Mesendoderm (in vitro differentiated cells): ENCODE results near the gene SNRNP40.

Source experiments
- DNase-seq: peaks from one replicate; pipeline ENCODE4 v3.0.0; 2013
- H2AK5ac ChIP-seq: 2 replicates; pipeline ENCODE4 v1.6.1; 2013; ENCODE audit warnings: low read length, inconsistent platforms
- H2BK120ac ChIP-seq: 2 replicates; pipeline ENCODE4 v1.6.1; 2013; ENCODE audit warnings: low read depth, mild to moderate bottlenecking, low read length, moderate library complexity, mixed read lengths
- H2BK15ac ChIP-seq: replicated peaks from 2 replicates; pipeline ENCODE4 v1.6.1; 2013; ENCODE audit warnings: low read depth, mild to moderate bottlenecking, moderate library complexity
- H2BK5ac ChIP-seq: 2 replicates; pipeline ENCODE4 v1.6.1; 2013; ENCODE audit warnings: low read length, inconsistent platforms
- H3K18ac ChIP-seq: 2 replicates; pipeline ENCODE4 v1.6.1; 2013; ENCODE audit warnings: mild to moderate bottlenecking, low read length, mixed read lengths
- H3K23ac ChIP-seq: one replicate; pipeline ENCODE4 v1.6.1; 2013; ENCODE audit warnings: low read length
- H3K27ac ChIP-seq: 2 replicates; pipeline ENCODE4 v1.5.1; 2013; ENCODE audit warnings: low read depth, mild to moderate bottlenecking, inconsistent platforms, low read length, moderate library complexity
- H3K27me3 ChIP-seq: 2 replicates; pipeline ENCODE4 v1.6.1; 2013; ENCODE audit warnings: low read length, control low read depth, mild to moderate bottlenecking, inconsistent platforms; ENCODE audit not compliant: insufficient read depth, poor library complexity
- H3K36me3 ChIP-seq: 2 replicates; pipeline ENCODE4 v1.6.1; 2013; ENCODE audit warnings: low read length, inconsistent platforms; ENCODE audit not compliant: control insufficient read depth, insufficient read depth
- H3K4ac ChIP-seq: one replicate; pipeline ENCODE4 v1.6.1; 2013; ENCODE audit warnings: low read depth, mild to moderate bottlenecking, low read length, moderate library complexity
- H3K4me1 ChIP-seq: 2 replicates; pipeline ENCODE4 v1.6.1; 2013; ENCODE audit warnings: low read depth, low read length, inconsistent platforms; ENCODE audit not compliant: control insufficient read depth
- H3K4me2 ChIP-seq: 2 replicates; pipeline ENCODE4 v1.6.1; 2013; ENCODE audit warnings: low read length
- H3K4me3 ChIP-seq: 2 replicates; pipeline ENCODE4 v1.5.1; 2013; ENCODE audit warnings: mild to moderate bottlenecking, low read length
- H3K56ac ChIP-seq: one replicate; pipeline ENCODE4 v1.6.1; 2013; ENCODE audit warnings: low read length
- H3K79me1 ChIP-seq: 2 replicates; pipeline ENCODE4 v1.6.1; 2013; ENCODE audit warnings: low read length, inconsistent platforms
- H3K79me2 ChIP-seq: 2 replicates; pipeline ENCODE4 v1.6.1; 2013; ENCODE audit warnings: mild to moderate bottlenecking, low read length; ENCODE audit not compliant: control insufficient read depth, insufficient read depth
- H3K9ac ChIP-seq: 2 replicates; pipeline ENCODE4 v1.6.1; 2013; ENCODE audit warnings: low read length, inconsistent platforms
- H4K5ac ChIP-seq: one replicate; pipeline ENCODE4 v1.6.1; 2013; ENCODE audit warnings: low read length
- H4K8ac ChIP-seq: one replicate; pipeline ENCODE4 v1.6.1; 2013; ENCODE audit warnings: low read depth, mild to moderate bottlenecking, control low read depth, low read length, moderate library complexity
- WGBS: extraction: QIAGEN DNeasy Blood & Tissue Kit; methylation state at CpG from one replicate; pipeline ENCODE4 v1.1.7; 2013; ENCODE audit warnings: low lambda C conversion rate, missing lambda C conversion rate; ENCODE audit not compliant: insufficient coverage; ENCODE audit errors: extremely low coverage; 5-methylcytosine and 5-hydroxymethylcytosine counted together

Gene SNRNP40

GRCh38 chr1:31327381-31327780 is 30.8 kb upstream of the SNRNP40 start:
- Histone ChIP-seq H3K36me3 (no peaks in the 10 kb centered on the region), H2AK5ac (no peak overlapping the region), H3K27ac (no peak overlapping the region), H2BK120ac (no peak overlapping the region), H3K18ac (no peak overlapping the region), H3K4me2 (no peak overlapping the region), H2BK5ac (no peak overlapping the region), H3K4me3 (no peak overlapping the region), H3K23ac (no peak overlapping the region), H3K79me2 (no peaks in the 10 kb centered on the region), H3K4ac (no peak overlapping the region), H3K56ac (no peak overlapping the region), H3K9ac (no peak overlapping the region), H4K5ac (no peak overlapping the region), H3K4me1 (no peaks in the 10 kb centered on the region), H3K79me1 (no peaks in the 10 kb centered on the region), H3K27me3 (no peaks in the 10 kb centered on the region), H2BK15ac (no peak overlapping the region), H4K8ac (no peak overlapping the region)
- no CpG with 5 or more reads among the region's 3 CpGs for WGBS
- DNase-seq: no peak

DNA sequence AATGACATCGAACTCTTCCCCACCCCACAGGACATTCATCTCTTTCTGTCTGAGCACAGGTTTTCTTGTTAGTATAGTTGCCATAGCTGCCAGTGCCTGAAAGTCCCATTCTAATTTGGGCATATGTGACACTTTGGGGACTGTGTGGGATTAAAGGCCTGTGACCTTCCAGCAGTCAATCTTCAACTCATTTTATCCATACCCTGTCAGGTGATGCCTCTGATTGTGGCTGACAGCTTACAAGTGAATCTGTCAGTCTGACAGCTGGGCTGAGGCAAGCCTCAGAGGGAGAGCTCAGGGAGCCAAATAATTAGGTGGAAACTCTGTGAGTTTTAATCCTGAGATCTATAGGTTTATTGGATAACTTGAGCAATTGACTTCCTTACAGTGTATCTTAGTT is 29.9 kb upstream of the SNRNP40 start:
- Histone ChIP-seq H2BK5ac (no peak overlapping the region), H3K79me2 (no peaks in the 10 kb centered on the region), H3K56ac (no peak overlapping the region), H4K8ac (no peak overlapping the region), H3K4me2 (no peak overlapping the region), H3K27me3 (no peaks in the 10 kb centered on the region), H3K4me3 (no peak overlapping the region), H3K36me3 (no peaks in the 10 kb centered on the region), H3K9ac (no peak overlapping the region), H3K27ac (no peak overlapping the region), H2BK120ac (no peak overlapping the region), H3K79me1 (no peaks in the 10 kb centered on the region), H3K18ac (no peak overlapping the region), H3K23ac (no peak overlapping the region), H3K4ac (no peak overlapping the region), H4K5ac (no peak overlapping the region), H3K4me1 (no peaks in the 10 kb centered on the region), H2AK5ac (no peak overlapping the region), H2BK15ac (no peak overlapping the region)
- WGBS: no CpG with 5 or more reads among the region's 1 CpG
- DNase-seq: no peak

GRCh38 chr1:31324992-31325391 is 28.4 kb upstream of the SNRNP40 start:
- Histone ChIP-seq H3K36me3 (no peaks in the 10 kb centered on the region), H3K27me3 (no peaks in the 10 kb centered on the region), H4K5ac (no peak overlapping the region), H3K4me2 (no peak overlapping the region), H3K27ac (no peak overlapping the region), H3K56ac (no peak overlapping the region), H3K23ac (no peak overlapping the region), H3K4me1 (no peaks in the 10 kb centered on the region), H3K4me3 (no peak overlapping the region), H2BK15ac (no peak overlapping the region), H2AK5ac (no peak overlapping the region), H3K9ac (no peak overlapping the region), H3K79me2 (no peaks in the 10 kb centered on the region), H3K4ac (no peak overlapping the region), H2BK120ac (no peak overlapping the region), H3K79me1 (no peaks in the 10 kb centered on the region), H2BK5ac (no peak overlapping the region), H3K18ac (no peak overlapping the region), H4K8ac (no peak overlapping the region)
- no CpG with 5 or more reads among the region's 3 CpGs for WGBS
- no peak for DNase-seq

DNA sequence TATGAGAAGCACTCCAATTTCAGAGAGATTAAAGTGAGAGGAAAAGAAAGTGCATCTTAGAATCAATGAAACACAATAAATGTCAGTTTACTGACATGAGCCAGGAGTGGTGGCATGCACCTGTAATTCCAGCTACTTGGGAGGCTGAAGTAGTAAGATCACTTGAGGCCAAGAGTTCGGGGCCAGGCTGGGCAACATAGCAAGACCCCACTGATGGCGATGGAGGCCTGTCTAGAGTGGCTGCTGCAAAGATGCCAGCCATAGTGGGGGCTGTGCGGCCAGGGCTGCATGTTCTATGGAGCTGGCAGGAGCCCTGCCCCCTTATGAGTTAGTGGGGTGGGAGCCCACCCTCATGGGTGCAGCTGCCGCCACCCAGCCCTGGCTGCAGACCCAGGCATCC is 27.5 kb upstream of the SNRNP40 start:
- no CpG with 5 or more reads among the region's 4 CpGs for WGBS
- H3K4ac ChIP-seq: no peak overlapping the region
- H3K4me3 ChIP-seq: no peak overlapping the region
- H3K4me2 ChIP-seq: no peak overlapping the region
- no peak overlapping the region for H3K18ac ChIP-seq
- no peak overlapping the region for H2BK5ac ChIP-seq
- H3K9ac ChIP-seq: no peak overlapping the region
- no peaks in the 10 kb centered on the region for H3K27me3 ChIP-seq
- H3K23ac ChIP-seq: no peak overlapping the region
- no peaks in the 10 kb centered on the region for H3K4me1 ChIP-seq
- H3K79me2 ChIP-seq: no peaks in the 10 kb centered on the region
- no peak overlapping the region for H2AK5ac ChIP-seq
- no peaks in the 10 kb centered on the region for H3K36me3 ChIP-seq
- H3K56ac ChIP-seq: no peak overlapping the region
- H3K27ac ChIP-seq: no peak overlapping the region
- no peak for DNase-seq
- H2BK15ac ChIP-seq: no peak overlapping the region
- no peak overlapping the region for H4K5ac ChIP-seq
- no peak overlapping the region for H2BK120ac ChIP-seq
- no peak overlapping the region for H4K8ac ChIP-seq
- H3K79me1 ChIP-seq: no peaks in the 10 kb centered on the region

DNA sequence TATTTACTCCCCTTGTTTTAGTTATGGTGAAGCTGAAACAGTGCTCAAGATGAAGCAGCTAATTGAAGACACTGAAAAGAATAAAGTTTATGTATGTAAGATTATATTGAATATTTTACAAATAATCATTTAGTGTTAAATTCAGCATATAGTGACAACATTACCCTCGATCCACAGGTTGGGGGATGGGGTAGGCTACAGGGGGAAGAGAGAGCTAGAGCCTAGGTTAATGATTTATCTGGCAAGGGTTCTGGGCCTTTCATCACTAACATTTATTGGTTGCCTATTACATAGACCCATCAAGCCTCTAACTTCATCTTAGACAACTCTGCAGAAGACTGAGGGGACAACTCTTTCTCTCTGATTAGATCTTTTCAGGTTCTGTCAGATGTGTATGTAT is 21.6 kb upstream of the SNRNP40 start:
- H3K4me1 ChIP-seq: no peaks in the 10 kb centered on the region
- no peak overlapping the region for H2BK15ac ChIP-seq
- H3K27ac ChIP-seq: no peak overlapping the region
- H3K79me2 ChIP-seq: no peaks in the 10 kb centered on the region
- no peaks in the 10 kb centered on the region for H3K36me3 ChIP-seq
- no peak for DNase-seq
- H2BK5ac ChIP-seq: no peak overlapping the region
- H3K4me3 ChIP-seq: no peak overlapping the region
- H4K8ac ChIP-seq: no peak overlapping the region
- no peaks in the 10 kb centered on the region for H3K79me1 ChIP-seq
- no CpG with 5 or more reads among the region's 1 CpG for WGBS
- no peak overlapping the region for H3K18ac ChIP-seq
- H3K9ac ChIP-seq: no peak overlapping the region
- H3K4me2 ChIP-seq: no peak overlapping the region
- no peak overlapping the region for H3K23ac ChIP-seq
- H3K56ac ChIP-seq: no peak overlapping the region
- no peak overlapping the region for H3K4ac ChIP-seq
- no peak overlapping the region for H2AK5ac ChIP-seq
- no peak overlapping the region for H2BK120ac ChIP-seq
- no peak overlapping the region for H4K5ac ChIP-seq
- H3K27me3 ChIP-seq: no peaks in the 10 kb centered on the region

DNA sequence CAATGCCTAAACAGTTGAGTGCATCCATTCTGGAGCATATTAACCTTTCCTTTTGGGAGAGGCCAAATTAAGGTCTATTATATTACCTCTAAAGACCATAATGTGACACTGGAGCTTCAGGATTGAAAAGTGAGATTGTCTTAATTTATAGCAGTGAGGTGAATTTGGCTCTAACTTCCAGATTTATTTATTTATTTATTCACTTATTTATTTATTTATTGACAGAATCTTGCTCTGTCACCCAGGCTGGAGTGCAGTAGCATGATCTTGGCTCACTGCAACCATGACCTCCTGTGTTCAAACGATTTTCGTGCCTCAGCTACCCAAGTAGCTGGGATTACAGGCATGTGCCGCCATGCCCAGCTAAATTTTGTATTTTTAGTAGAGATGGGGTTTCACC is 19.3 kb upstream of the SNRNP40 start:
- H2BK120ac ChIP-seq: no peak overlapping the region
- no peaks in the 10 kb centered on the region for H3K79me1 ChIP-seq
- H4K8ac ChIP-seq: no peak overlapping the region
- no peak overlapping the region for H2AK5ac ChIP-seq
- H3K79me2 ChIP-seq: no peaks in the 10 kb centered on the region
- H3K27me3 ChIP-seq: no peaks in the 10 kb centered on the region
- no peak overlapping the region for H3K23ac ChIP-seq
- no peak overlapping the region for H4K5ac ChIP-seq
- DNase-seq: no peak
- H3K4me1 ChIP-seq: no peaks in the 10 kb centered on the region
- H3K4me2 ChIP-seq: no peak overlapping the region
- no peak overlapping the region for H2BK5ac ChIP-seq
- peaks cover 2% of the 10 kb centered on the region for H3K36me3 ChIP-seq
- H3K27ac ChIP-seq: no peak overlapping the region
- no peak overlapping the region for H3K4me3 ChIP-seq
- no peak overlapping the region for H3K4ac ChIP-seq
- no peak overlapping the region for H3K18ac ChIP-seq
- no peak overlapping the region for H3K56ac ChIP-seq
- no peak overlapping the region for H3K9ac ChIP-seq
- no peak overlapping the region for H2BK15ac ChIP-seq
- no CpG with 5 or more reads among the region's 3 CpGs for WGBS
